ENCODE measurements around the gene OTULINL. TPM values are rescaled to one million over a fixed set of nuclear protein-coding genes. Genes with fewer than 3 reads are reported as not detected.

Gene OTULINL
- total and polyA plus RNA-seq, 10 donors: 3.8 to 52.5 (median 31.2) TPM

- 55 to 82% (median 71%) methylated on average over 2 of the region's 2 CpGs for WGBS, 5 donors
- intact Hi-C loops (cut with DNase I; ENCODE audit: low total_unique reads): no loop called here
- Histone ChIP-seq H3K9me3 (no peaks in the 10 kb centered on the region), H3K27me3 (replicated peaks in 1 of 7) (no peaks in the 10 kb centered on the region), H3K4me3 (no peak overlapping the region), H3K36me3 (peaks cover 0 to 5% (median 0%) of the 10 kb centered on the region in 6 donors), H3K4me1 (no peaks in the 10 kb centered on the region), H3K27ac (no peak overlapping the region)
- no peak for DNase-seq
- TF ChIP-seq POLR2AphosphoS5 (IDR thresholded peaks at IDR 0.05) (no peak), POLR2A (IDR thresholded peaks at IDR 0.05) (no peak), CTCF (IDR thresholded peaks at IDR 0.05 in 8 of 11, conservative IDR thresholded peaks at IDR 0.05 in 3 of 11) (no peak)
Measured at GRCh38 chr5:14630671-14631070, 49.1 kb downstream of the OTULINL start.

- no peak overlapping the region for H3K27ac ChIP-seq
- TF ChIP-seq CTCF (IDR thresholded peaks at IDR 0.05 in 8 of 11, conservative IDR thresholded peaks at IDR 0.05 in 3 of 11) (no peak), POLR2AphosphoS5 (IDR thresholded peaks at IDR 0.05) (no peak), POLR2A (IDR thresholded peaks at IDR 0.05) (no peak)
- H3K9me3 ChIP-seq: no peaks in the 10 kb centered on the region
- no peak overlapping the region for H3K4me3 ChIP-seq
- no peak for DNase-seq
- H3K36me3 ChIP-seq: no peaks in the 10 kb centered on the region
- H3K4me1 ChIP-seq: no peaks in the 10 kb centered on the region
- intact Hi-C loops (cut with DNase I; ENCODE audit: low total_unique reads): no loop called here
- 65 to 88% (median 74%) methylated on average over 2 of the region's 2 CpGs for WGBS, 5 donors
- H3K27me3 ChIP-seq (replicated peaks in 1 of 7): no peaks in the 10 kb centered on the region
Measured at GRCh38 chr5:14635656-14636055, 54.1 kb downstream of the OTULINL start.

DNA sequence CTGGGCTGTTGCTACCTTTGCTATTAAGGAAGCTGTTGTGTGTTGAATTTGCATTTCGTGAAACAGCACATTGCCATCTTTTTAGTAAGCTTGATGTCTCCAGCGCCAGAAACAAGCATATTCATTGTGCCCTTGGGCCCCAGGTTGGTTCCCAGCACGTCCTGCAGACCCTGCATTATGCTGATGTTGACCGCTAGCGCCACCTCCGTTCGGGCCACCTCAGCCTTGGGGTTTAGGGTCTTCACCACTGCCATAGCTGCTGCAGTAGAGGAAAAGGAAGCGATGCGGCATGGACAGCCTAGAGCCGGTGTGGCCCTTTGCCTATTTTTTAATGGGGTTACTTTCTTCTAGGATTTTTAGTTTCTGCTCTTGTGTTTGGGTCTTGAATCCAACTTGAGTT, 59.2 kb downstream of the OTULINL start:
- intact Hi-C loops (cut with DNase I; ENCODE audit: low total_unique reads): loop anchor here (10.0 kb wide), 1 partner anchor 276 kb away; no protein-coding TSS in a partner anchor
- no peaks in the 10 kb centered on the region for H3K36me3 ChIP-seq
- TF ChIP-seq POLR2AphosphoS5 (IDR thresholded peaks at IDR 0.05): no peak
- TF ChIP-seq POLR2A (IDR thresholded peaks at IDR 0.05): no peak
- no peak for TF ChIP-seq CTCF (IDR thresholded peaks at IDR 0.05 in 8 of 11, conservative IDR thresholded peaks at IDR 0.05 in 3 of 11)
- no peak overlapping the region for H3K4me3 ChIP-seq
- H3K27ac ChIP-seq: no peak overlapping the region
- H3K4me1 ChIP-seq: no peaks in the 10 kb centered on the region
- DNase-seq: no peak
- WGBS, 5 donors: 77 to 83% (median 82%) methylated on average over 10 of the region's 10 CpGs
- H3K27me3 ChIP-seq (replicated peaks in 1 of 7): peaks cover 0 to 10% (median 0%) of the 10 kb centered on the region in 7 donors
- H3K9me3 ChIP-seq: no peaks in the 10 kb centered on the region

GRCh38 chr5:14644623-14645237, 63.1 kb downstream of the OTULINL start:
- Histone ChIP-seq H3K27ac (no peak overlapping the region), H3K27me3 (replicated peaks in 1 of 7) (peaks cover 0 to 10% (median 0%) of the 10 kb centered on the region in 7 donors), H3K9me3 (no peaks in the 10 kb centered on the region), H3K4me3 (no peak overlapping the region), H3K4me1 (peaks cover 0 to 9% (median 2%) of the 10 kb centered on the region in 6 donors), H3K36me3 (no peaks in the 10 kb centered on the region)
- DNase-seq: no peak
- intact Hi-C loops (cut with DNase I; ENCODE audit: low total_unique reads): loop anchor here (10.0 kb wide), 1 partner anchor 280 kb away; no protein-coding TSS in a partner anchor
- no peak for TF ChIP-seq POLR2A (IDR thresholded peaks at IDR 0.05)
- TF ChIP-seq POLR2AphosphoS5 (IDR thresholded peaks at IDR 0.05): no peak
- TF ChIP-seq CTCF (IDR thresholded peaks at IDR 0.05 in 8 of 11, conservative IDR thresholded peaks at IDR 0.05 in 3 of 11): no peak
- 79 to 92% (median 83%) methylated on average over 1 of the region's 1 CpG for WGBS, 5 donors
